ENCODE measurements around the gene REG3A.

DNA sequence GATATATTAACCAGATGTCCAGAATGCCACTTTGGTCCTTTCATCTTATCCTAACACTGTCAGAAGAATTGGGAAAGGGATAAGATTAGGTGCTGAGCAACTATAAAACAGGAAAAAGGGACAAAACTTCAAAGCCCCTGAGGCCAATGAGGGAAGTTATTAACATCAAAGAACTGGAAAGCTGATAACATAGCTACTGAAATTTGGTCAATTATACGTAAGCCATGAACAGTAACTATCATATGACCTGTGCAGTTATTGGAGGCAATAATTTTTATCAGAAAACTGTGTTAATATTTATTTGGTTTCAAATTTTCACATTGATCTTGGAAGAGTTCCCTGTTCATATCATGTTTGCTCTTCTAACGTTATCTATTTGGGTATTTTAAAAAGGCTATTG is 2.6 kb upstream of the REG3A start:
- TF ChIP-seq, protein P1, sequence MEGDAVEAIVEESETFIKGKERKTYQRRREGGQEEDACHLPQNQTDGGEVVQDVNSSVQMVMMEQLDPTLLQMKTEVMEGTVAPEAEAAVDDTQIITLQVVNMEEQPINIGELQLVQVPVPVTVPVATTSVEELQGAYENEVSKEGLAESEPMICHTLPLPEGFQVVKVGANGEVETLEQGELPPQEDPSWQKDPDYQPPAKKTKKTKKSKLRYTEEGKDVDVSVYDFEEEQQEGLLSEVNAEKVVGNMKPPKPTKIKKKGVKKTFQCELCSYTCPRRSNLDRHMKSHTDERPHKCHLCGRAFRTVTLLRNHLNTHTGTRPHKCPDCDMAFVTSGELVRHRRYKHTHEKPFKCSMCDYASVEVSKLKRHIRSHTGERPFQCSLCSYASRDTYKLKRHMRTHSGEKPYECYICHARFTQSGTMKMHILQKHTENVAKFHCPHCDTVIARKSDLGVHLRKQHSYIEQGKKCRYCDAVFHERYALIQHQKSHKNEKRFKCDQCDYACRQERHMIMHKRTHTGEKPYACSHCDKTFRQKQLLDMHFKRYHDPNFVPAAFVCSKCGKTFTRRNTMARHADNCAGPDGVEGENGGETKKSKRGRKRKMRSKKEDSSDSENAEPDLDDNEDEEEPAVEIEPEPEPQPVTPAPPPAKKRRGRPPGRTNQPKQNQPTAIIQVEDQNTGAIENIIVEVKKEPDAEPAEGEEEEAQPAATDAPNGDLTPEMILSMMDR (conservative IDR thresholded peaks at IDR 0.05; ENCODE audit: low read length), result no peak
- TF ChIP-seq EZH2phosphoT487 (IDR thresholded peaks at IDR 0.05; ENCODE audit: borderline replicate concordance), result no peak
